Testis (tissue), 2 donors: ENCODE measurements around the gene SH2B3.

ENCODE experiments used
- CTCF ChIP-seq, 3 experiments: fragments of 450-650 bp in 2 of 3; fragments of 200-600 bp in 1 of 3; sonication (generic) in 1 of 3; IDR thresholded peaks; one replicate each; pipeline ENCODE4 v1.5.1; 2016 to 2019; ENCODE audit warnings: antibody characterized with exemption in 3 of 3, mild to moderate bottlenecking in 2 of 3, moderate library complexity in 1 of 3
- POLR2A ChIP-seq: fragments of 450-650 bp; IDR thresholded peaks from one replicate; pipeline ENCODE4 v1.6.1; 2017; ENCODE audit warnings: antibody characterized with exemption, mild to moderate bottlenecking, moderate library complexity

DNA sequence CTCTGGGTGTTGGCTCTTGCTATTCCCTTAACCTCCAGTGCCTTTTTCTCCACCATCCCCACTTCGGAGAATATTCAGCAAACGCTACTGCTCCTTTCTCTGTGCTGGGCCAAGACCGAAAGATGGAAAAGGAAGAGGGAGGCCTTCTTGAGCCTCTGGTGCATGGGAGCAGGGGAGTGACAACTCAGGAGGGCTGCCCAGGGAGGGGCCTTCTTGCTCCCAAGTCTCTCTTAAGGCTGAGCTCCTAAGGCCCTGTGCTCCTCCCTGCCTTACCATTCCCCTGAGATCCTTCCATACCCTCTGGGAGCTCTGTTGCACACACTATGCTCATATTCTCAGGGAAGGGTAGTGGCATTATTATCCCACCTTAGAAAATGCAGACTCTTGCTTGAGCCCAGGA, 34.9 kb downstream of the SH2B3 start:
- TF ChIP-seq CTCF (IDR thresholded peaks at IDR 0.05), result no peak
- TF ChIP-seq POLR2A, result no peak
